RCC 7860 (cell line): ENCODE data around the gene CCR6.

Source experiments
- DNase-seq: peaks from one replicate; pipeline ENCODE4 v3.0.0-alpha.2; 2015; ENCODE audit warnings: low spot score
- FAIRE-seq: peaks from 2 replicates; lab custom pipeline; 2012; peaks lifted over from hg19 to GRCh38; lab: Jason Lieb, UNC

Gene CCR6

GRCh38 chr6:167118839-167119238 is 4.1 kb upstream of the CCR6 start:
- FAIRE-seq: no peak
- no peak for DNase-seq

- FAIRE-seq: no peak
- DNase-seq: no peak
These were observed 3.0 kb upstream of the CCR6 start for GRCh38 chr6:167119670-167120582.

DNA sequence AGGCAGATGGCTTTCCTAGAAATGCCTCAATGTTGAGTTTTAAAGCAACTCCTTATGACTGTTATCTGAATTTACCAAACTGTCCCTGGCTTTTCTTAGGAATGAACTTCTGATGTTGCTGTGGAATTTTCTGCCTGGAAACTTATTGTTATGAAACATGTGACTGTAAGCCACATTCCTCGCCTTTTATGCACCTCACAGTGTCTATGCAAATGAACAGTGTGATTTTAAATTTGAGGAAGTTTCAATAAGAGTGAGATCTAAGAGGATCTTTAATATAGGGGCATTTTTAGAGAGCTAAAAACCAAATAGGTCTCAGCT is 2.4 kb upstream of the CCR6 start:
- FAIRE-seq (no peak), DNase-seq (no peak)

DNA sequence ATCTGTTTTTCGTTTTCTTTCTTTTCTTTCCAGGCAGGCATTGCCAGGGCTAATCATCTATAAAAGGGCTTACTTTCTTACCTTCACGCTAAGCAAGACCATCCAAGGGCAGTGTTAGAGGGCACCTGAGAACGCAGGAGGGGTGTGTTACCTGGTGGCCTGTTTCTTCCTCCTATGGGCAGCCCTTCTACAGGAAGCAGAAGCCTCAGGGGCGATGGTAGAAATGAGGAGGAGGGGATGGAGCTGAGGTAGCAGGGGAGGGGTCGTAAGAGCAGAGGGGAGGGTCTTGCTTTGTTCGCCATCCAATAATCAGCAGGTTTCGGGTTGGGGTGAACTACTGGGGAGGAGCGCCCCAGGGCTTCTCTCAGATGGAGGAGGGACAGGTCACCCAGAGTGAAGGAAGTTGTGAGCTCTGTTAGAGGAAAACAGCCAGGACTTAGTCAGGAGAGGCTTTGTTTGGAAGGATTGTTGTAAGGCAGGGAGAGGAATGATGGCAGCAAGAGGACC is 1.5 kb upstream of the CCR6 start:
- FAIRE-seq: no peak
- DNase-seq: no peak

DNA sequence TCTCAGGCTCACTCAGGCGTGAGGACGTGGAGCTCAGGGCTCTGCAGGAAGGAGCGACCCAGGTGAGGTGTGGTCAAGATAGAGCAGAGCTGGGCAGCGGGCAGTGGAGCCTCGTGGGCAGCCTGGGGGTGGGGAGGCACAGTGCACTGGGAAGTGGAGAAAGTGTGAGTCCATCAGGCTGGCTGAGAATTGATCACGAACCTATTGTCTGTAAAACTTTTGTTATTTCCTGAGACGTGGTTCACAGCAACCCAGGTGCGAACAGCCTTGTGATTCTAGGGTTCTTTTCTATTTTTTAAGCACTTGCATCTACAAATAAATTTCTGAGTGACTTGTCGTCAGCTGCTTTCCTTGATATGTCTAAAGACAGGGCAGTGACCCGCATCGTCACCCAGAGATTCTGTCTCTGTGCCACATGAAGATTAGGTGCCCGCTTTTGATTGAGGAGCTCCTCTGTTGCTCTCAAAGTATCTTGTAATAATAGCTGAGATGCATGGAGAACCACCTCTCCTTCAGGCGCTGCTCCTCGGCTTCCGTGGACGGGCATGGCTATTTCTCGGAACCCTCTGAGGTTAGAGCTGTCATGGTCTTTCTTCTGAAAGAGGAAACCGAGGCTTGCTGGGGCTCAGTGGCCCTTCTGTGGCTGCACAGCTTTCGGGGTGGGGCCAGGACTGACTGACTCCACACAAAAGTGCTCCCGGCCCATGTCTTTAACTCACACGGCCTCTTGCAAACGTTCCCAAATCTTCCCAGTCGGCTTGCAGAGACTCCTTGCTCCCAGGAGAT is 662 bp upstream of the CCR6 start:
- DNase-seq (no peak), FAIRE-seq (no peak)

DNA sequence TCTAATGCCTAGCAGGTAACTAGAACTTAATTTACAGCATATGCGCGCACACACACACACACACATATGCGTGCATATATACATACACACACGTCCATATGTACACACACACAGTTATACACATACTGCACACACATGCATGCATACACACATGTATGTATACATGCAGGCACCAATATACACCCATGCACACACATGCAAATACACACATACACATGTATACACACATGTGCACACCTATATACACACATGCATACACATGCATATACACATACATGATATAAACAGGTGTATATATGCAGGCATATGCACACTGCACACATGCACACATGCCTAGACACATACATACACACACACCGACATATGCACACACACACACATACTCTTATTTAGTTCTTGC is 1.9 kb downstream of the CCR6 start:
- no peak for DNase-seq
- no peak for FAIRE-seq

GRCh38 chr6:167125410-167125809 is 2.5 kb downstream of the CCR6 start:
- DNase-seq: no peak
- no peak for FAIRE-seq

DNA sequence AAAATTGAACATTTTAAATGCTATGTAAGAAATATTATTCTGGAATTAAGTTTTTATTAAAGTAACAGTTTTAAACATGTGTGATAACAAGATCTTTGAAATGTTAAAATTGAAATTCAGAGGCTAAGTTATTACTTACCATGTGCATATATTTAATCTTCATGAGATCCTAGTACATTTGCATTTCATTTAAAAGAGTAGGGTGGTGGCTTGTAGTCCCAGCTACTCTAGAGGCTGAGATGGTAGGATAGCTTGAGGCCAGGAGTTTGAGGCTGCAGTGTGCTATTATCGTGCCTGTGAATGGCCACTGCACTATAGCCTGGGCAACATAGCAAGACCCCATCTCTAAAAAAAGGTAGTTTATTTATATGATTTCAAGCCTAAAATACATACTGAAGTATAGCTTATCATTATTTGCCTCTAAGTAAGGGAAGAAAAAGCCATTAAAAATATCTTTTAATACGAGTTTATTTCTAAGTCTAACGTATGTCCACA is 3.0 kb downstream of the CCR6 start:
- FAIRE-seq (no peak), DNase-seq (no peak)

GRCh38 chr6:167127785-167128531 is 5.1 kb downstream of the CCR6 start:
- FAIRE-seq (peak; percentile 94), DNase-seq (peak; percentile 79)

DNA sequence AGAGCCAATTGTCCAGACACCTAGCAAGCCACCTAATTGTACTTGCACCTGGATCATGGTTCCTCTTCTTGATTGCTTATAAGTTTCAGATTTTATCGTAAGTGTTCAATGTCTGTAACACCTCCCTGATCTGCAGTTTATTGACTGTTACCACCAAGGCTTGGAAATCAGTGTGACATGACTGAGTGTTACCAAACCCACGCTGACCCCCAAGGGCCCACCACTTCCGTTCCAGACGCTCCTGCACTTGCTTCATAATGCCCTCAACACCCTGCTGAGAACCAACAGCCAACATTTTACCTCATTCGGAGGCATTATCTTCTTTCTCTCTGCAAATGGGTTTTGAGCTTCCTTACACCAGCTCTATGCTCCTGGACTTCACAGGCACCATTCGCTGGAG is 6.3 kb downstream of the CCR6 start:
- FAIRE-seq (no peak), DNase-seq (no peak)

DNA sequence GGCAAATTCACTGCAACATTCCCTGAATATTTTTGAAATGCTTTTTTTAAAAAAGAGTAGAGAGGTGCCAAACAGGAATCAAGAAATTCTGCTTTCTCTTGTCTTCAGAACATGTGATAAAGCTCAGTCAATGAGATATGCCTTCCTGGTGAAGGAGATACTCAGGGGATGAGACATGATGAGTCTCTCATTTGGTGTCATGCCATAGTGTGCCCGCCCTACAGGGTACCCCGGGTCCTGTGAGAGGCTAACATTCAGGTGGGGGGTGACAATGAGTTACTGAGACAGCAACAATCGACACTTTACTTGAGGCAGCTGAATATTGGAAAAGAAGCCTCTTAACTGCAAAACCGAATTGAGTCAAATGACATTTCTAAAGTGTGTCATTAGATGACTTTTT is 6.7 kb downstream of the CCR6 start:
- no peak for FAIRE-seq

GRCh38 chr6:167130008-167130677 is 7.2 kb downstream of the CCR6 start:
- FAIRE-seq (no peak), DNase-seq (no peak)

More for the DNA sequence above, 6.7 kb downstream of the CCR6 start:
- no peak for DNase-seq

DNA sequence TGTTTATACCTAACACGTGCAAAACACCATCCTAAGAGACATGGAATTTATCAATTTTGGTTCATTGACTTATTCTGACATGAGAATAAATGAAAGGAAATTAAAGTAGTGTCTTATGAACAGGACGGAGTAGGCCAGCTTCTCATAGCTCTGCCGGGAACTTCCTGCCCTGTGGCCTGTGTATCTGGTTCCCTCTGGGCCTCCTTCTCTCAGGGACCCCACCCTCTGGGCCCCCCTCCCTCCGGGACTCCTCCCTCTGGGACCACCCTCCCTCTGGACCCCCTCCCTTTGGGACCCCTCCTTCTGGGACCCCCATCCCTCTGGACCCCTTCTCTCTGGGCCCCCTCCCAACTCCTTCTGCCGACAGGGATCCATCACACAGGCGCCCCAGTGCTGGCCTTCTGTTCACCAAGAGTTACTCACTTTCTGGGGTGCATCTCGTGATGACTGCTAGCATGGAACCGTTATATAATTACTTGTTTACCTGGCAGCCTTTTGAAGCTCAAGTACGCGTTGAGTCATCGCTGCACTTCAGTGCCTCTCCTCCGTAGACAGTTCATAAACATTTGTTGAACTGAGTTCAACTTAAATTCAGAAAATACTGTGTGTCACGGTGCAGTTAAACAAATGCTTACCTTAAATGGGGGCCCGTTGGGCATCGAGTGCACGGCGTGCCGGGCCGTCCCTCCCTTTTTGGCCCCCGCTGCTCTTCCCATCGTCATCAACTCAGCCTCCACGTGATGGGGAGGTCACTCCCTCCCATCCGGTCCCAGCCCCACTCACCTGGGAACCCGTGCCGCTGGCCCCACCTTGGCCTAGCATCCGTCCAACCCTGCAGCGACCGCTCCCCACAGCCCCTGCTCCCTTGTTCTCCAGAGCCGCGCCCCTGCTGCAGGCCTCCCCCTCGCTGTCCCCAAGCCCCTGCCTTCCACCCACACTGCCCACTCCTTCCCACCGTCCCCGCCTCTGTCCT is 8.1 kb downstream of the CCR6 start:
- DNase-seq (peak; percentile 29), FAIRE-seq (peak; percentile 62)

DNA sequence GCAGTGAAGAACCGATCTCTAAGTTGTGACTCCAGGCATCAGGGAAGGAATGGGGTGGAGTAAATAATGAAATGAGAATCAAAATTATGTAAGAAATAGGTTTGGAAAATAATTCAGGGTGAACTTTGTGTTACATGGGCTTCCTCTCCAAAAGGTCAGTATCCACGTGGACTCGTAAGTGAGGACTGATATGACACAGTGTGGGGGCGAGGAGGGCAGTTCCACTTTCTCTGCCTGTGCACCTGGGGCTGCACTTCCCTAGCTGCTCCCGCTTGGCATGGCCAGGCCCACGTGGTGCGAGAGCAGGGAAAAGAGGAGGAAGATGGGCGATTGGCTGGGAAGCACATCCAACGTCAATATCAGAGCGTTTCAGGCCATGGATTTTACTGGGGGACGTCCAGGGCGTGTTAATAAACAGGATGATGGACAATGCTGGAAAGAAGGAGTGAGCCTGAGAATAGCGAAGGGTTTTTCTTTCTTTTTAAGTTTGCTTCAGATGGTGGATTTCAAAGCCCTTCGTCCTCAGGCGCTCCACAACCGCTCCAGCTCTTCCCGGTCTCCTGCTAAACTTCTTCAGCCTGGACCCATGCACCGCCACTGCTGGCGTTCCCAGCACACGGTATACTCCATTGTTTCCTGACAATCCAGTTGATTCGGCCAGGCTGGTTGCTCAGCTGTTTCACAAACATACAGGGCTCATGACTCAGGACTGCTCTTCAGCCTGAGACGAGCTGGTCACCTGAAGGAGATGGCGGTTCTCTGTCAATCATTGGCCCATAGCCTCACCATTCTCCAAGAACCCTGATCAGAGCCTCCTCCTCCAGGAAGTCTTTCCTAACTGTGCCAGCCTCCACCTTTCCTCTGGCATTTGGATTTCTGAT is 11.8 kb downstream of the CCR6 start:
- no peak for FAIRE-seq
- peak; percentile 33 for DNase-seq

- DNase-seq: no peak
- FAIRE-seq: no peak
These were observed 13.5 kb downstream of the CCR6 start for GRCh38 chr6:167136376-167136775.

DNA sequence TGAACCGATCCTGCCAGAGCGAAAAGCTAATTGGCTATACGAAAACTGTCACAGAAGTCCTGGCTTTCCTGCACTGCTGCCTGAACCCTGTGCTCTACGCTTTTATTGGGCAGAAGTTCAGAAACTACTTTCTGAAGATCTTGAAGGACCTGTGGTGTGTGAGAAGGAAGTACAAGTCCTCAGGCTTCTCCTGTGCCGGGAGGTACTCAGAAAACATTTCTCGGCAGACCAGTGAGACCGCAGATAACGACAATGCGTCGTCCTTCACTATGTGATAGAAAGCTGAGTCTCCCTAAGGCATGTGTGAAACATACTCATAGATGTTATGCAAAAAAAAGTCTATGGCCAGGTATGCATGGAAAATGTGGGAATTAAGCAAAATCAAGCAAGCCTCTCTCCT is 14.2 kb downstream of the CCR6 start:
- no peak for DNase-seq
- no peak for FAIRE-seq

DNA sequence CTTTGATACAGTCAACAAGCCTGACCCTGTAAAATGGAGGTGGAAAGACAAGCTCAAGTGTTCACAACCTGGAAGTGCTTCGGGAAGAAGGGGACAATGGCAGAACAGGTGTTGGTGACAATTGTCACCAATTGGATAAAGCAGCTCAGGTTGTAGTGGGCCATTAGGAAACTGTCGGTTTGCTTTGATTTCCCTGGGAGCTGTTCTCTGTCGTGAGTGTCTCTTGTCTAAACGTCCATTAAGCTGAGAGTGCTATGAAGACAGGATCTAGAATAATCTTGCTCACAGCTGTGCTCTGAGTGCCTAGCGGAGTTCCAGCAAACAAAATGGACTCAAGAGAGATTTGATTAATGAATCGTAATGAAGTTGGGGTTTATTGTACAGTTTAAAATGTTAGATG is 15.0 kb downstream of the CCR6 start:
- FAIRE-seq: no peak
- DNase-seq: no peak

DNA sequence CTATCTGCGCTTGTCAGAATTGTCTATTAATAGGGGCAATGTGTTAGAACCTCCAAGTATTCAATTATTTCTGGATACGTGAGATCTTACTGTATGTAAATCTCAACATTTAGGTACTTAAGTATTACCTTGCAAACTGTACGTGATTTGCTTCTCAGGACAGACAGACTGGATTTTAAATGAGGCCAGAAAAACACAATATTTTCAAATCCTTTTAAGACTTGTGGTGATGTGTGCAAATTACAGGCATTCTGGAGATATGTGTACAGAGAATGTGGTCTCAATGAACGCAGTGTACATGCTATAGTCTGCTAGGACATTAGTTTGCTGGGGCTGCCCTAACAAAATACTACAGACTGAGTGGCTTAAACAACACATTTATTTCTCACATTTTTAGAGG is 16.9 kb downstream of the CCR6 start:
- DNase-seq (no peak), FAIRE-seq (no peak)
